ENCODE measurements around the gene PTPN22. TPM values are rescaled to one million over a fixed set of nuclear protein-coding genes. Genes with fewer than 3 reads are reported as not detected.
A peak's percentile ranks its signal among the peaks of the same experiment; 100 is the strongest.

PTPN22 gene
- total RNA-seq, 2 experiments from 2014 or later: 54.0 to 56.0 TPM

DNA sequence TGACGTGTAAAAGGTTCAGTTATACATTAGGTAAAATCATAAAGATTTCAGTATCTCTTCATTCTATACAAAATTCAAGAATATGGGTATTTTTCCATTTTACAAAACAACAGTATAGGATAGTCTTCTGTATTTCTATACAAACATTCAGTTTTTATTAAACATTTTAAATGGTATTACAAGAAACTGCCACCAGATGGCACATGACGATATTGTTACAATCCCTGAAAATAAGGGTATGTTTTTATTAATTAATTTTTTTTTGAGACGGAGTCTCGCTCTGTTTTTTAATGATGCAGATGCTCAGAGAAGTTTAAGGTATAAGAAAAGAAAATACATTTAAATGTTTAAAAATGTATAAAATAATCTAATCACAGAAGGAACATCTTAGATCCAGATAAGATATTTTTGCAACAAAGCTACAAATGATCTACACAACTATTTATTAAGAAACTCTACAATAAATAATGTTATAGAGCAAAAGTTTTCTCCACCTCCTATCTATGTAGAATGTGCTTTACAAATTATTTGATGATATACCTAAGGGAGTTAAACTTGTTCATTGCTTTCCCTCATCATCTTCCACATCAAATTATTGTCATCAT is 35.7 kb downstream of the PTPN22 start:
- H3K36me3 Mint-ChIP-seq (ENCODE audit: low read depth): peaks cover 48% of the 10 kb centered on the region
- ChIA-PET CTCF (interaction anchor here (0.9 to 5.5 kb wide), 22 partner anchors 12 to 447 kb away, joined by 3 to 49 read pairs (median 6); partner anchors contain the start of genes AP4B1, DCLRE1B, HIPK1 and OLFML3), POLR2A (interaction anchor here (0.6 to 3.5 kb wide), 2 partner anchors 68 to 89 kb away, joined by 3 to 13 read pairs; partner anchors contain the start of gene AP4B1)
- no peak overlapping the region for H3K27ac Mint-ChIP-seq
- peaks cover 8% of the 10 kb centered on the region for H3K4me1 Mint-ChIP-seq (ENCODE audit: low read depth)
- no peaks in the 10 kb centered on the region for H3K9me3 Mint-ChIP-seq
- ATAC-seq (peak; percentile 58), DNase-seq (peak; percentile 32)
- H3K27me3 Mint-ChIP-seq: no peaks in the 10 kb centered on the region
- no peak overlapping the region for H3K4me3 Mint-ChIP-seq
- TF ChIP-seq, protein P1, sequence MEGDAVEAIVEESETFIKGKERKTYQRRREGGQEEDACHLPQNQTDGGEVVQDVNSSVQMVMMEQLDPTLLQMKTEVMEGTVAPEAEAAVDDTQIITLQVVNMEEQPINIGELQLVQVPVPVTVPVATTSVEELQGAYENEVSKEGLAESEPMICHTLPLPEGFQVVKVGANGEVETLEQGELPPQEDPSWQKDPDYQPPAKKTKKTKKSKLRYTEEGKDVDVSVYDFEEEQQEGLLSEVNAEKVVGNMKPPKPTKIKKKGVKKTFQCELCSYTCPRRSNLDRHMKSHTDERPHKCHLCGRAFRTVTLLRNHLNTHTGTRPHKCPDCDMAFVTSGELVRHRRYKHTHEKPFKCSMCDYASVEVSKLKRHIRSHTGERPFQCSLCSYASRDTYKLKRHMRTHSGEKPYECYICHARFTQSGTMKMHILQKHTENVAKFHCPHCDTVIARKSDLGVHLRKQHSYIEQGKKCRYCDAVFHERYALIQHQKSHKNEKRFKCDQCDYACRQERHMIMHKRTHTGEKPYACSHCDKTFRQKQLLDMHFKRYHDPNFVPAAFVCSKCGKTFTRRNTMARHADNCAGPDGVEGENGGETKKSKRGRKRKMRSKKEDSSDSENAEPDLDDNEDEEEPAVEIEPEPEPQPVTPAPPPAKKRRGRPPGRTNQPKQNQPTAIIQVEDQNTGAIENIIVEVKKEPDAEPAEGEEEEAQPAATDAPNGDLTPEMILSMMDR (IDR thresholded peaks at IDR 0.05): peak; percentile 86
- intact Hi-C loops (cut with micrococcal nuclease): loop anchor here (5.0 kb wide), 1 partner anchor 67 kb away; the partner anchor contains the start of gene AP4B1

GRCh38 chr1:113834716-113835115 is 36.8 kb downstream of the PTPN22 start:
- ChIA-PET CTCF (interaction anchor here (0.8 to 5.5 kb wide), 16 partner anchors 21 to 448 kb away, joined by 3 to 49 read pairs (median 12); partner anchors contain the start of genes AP4B1, DCLRE1B, HIPK1 and OLFML3), POLR2A (interaction anchor here (0.6 to 3.5 kb wide), 2 partner anchors 69 to 484 kb away, joined by 4 to 13 read pairs; partner anchors contain the start of gene AP4B1)
- ATAC-seq (no peak), DNase-seq (no peak)
- intact Hi-C loops (cut with micrococcal nuclease): loop anchor here (5.0 kb wide), 1 partner anchor 68 kb away; the partner anchor contains the start of gene AP4B1
- Mint-ChIP-seq H3K4me1 (ENCODE audit: low read depth) (peaks cover 8% of the 10 kb centered on the region), H3K4me3 (no peak overlapping the region), H3K27ac (no peak overlapping the region), H3K9me3 (no peaks in the 10 kb centered on the region), H3K27me3 (no peaks in the 10 kb centered on the region), H3K36me3 (ENCODE audit: low read depth) (peaks cover 48% of the 10 kb centered on the region)
- TF ChIP-seq, protein P1 (IDR thresholded peaks at IDR 0.05): no peak

- Mint-ChIP-seq H3K27me3 (no peaks in the 10 kb centered on the region), H3K36me3 (ENCODE audit: low read depth) (peaks cover 43% of the 10 kb centered on the region), H3K27ac (no peak overlapping the region), H3K4me3 (no peak overlapping the region), H3K4me1 (ENCODE audit: low read depth) (no peaks in the 10 kb centered on the region), H3K9me3 (no peaks in the 10 kb centered on the region)
- ATAC-seq (no peak), DNase-seq (no peak)
- ChIA-PET POLR2A (no interaction called here), CTCF (no interaction called here)
- intact Hi-C loops (cut with micrococcal nuclease): no loop called here
- TF ChIP-seq, protein P1 (IDR thresholded peaks at IDR 0.05): no peak
These were observed 41.5 kb downstream of the PTPN22 start for GRCh38 chr1:113830039-113830438.

- H3K27me3 Mint-ChIP-seq: no peaks in the 10 kb centered on the region
- DNase-seq (no peak), ATAC-seq (peak; percentile 13)
- H3K27ac Mint-ChIP-seq: peak overlapping the region; percentile 49
- H3K4me1 Mint-ChIP-seq (ENCODE audit: low read depth): no peaks in the 10 kb centered on the region
- no peak overlapping the region for H3K4me3 Mint-ChIP-seq
- CTCF ChIA-PET: no interaction called here
- intact Hi-C loops (cut with micrococcal nuclease): no loop called here
- TF ChIP-seq, protein P1 (IDR thresholded peaks at IDR 0.05): no peak
- POLR2A ChIA-PET: no interaction called here
- no peaks in the 10 kb centered on the region for H3K9me3 Mint-ChIP-seq
- peaks cover 41% of the 10 kb centered on the region for H3K36me3 Mint-ChIP-seq (ENCODE audit: low read depth)
These were observed 49.6 kb downstream of the PTPN22 start for GRCh38 chr1:113821916-113822315.

DNA sequence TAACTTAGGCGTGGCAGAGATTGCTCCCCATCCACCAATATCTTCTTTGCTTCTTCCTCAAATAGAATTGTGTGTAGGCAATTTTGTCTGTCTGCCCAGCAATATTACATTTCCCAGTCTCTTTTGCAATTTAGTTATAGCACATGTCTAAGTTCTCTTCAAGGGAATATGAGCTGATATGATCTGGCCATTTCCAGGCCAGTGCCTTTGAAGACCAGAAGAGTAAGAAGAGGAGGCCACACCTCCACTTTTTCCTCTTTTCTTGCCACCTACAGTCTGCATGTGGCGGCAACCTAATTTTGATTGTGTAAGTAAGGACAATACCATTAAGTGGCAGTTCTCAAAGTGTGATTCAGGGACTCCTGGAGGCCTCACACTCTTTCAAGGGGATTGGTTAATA is 52.9 kb downstream of the PTPN22 start:
- Mint-ChIP-seq H3K36me3 (ENCODE audit: low read depth) (peaks cover 37% of the 10 kb centered on the region), H3K9me3 (no peaks in the 10 kb centered on the region), H3K4me3 (no peak overlapping the region), H3K4me1 (ENCODE audit: low read depth) (no peaks in the 10 kb centered on the region), H3K27ac (peak overlapping the region; percentile 5), H3K27me3 (no peaks in the 10 kb centered on the region)
- DNase-seq: no peak
- POLR2A ChIA-PET: no interaction called here
- ATAC-seq: no peak
- intact Hi-C loops (cut with micrococcal nuclease): no loop called here
- TF ChIP-seq, protein P1 (IDR thresholded peaks at IDR 0.05): no peak
- CTCF ChIA-PET: no interaction called here
